HG03571 (cell line): Measurements from ENCODE around the gene OSTM1.

Source experiments
- ATAC-seq: cut with Tn5 transposase; IDR thresholded peaks from one replicate; pipeline ENCODE4 v1.9.1; 2021; ENCODE audit not compliant: unreplicated experiment

OSTM1 gene

DNA sequence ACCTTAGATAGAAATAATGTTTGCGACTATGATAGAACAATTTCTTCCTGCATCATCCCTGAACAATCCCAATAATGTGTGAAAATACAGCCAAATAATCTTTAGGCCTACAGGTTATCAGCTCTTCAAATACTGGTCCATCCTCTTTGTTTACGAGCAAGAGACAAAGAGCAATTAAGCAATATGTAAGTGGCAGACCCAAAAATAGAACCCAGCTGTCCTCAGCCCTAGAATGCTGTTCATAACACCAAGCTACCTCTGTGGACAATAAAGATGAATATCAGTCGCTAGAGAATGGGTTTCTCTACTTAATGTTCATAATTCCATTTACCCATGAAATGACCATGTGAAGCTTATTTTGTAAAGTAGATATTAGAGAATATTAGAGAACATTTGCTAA lies 28.4 kb upstream of the OSTM1 start:
- ATAC-seq, result no peak

DNA sequence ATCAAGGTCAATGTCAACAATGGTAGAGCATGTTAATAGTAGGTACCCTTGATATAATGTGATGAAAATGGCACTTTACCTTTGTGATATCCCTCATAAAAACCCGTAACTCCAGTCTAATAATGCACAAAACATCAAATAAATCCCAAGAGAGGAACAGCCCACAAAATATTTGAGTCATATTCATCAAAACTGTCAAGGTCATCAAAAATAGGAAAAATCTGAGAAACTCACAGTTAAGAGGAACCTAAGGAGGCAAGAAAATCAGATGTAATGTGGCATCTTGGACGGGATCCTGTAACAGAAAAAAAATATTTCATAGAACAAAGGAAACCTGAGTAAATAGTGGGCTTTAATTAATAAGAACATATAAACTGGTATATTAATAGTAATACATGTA lies 25.5 kb upstream of the OSTM1 start:
- ATAC-seq, result no peak

DNA sequence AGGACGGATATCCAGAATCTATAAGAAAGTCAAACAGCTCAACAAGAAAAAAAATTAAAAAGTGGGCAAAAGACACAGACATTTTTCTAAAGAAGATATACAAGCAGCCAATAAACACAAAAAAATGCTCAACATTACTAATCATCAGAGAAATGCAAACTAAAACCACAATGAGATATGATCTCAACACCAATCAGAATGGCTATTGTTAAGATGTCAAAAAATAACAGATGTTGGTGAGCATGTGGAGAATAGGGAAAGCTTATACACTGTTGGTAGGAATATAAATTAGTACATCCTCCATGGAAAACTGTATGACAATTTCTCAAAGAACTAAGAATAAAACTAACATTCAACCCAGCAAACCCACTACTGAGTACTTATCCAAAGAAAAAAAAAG lies 23.3 kb upstream of the OSTM1 start:
- ATAC-seq, result no peak

DNA sequence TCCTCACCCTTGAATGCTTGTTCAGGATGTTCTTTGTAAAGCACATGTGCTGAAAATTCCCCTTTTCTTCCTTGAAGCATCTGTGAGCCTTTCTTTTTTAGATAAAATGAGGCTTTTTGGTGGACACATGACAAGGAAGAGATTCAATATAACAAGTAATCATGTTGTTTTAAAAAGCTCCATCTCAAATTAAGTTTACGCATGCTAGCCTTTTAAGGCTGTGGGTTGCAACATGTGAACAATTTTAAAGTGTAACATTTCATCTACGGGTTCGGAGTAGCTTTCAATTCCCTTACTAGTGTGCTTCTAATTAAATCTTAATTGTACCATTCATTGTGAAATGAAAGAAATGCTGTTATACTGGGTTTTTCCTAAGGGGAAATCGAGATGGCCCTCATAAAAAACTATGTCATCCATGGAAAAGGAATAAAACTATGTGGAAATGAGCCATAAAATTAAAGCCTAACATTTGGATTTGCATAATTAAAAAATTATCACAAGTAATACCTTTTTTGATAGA lies 19.3 kb upstream of the OSTM1 start:
- no peak for ATAC-seq

DNA sequence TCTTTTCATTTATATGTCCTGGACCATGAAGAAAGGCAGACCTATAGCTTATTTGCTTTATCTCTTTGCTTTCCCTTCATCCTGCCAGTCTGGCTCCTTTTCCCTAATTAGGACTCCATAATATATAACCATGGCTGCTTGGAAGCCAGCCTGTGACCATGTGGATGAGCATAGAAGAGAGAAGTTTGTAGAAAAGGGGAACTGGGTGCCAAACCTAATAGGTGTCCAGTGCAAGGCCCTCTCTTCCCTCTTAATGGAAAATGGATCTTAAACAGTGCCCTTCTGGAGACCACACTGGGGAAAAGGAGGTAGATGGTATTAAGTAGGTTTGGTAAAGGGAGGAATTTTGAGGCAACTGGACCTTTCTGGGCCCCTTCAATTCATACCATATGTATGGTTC lies 16.7 kb upstream of the OSTM1 start:
- ATAC-seq, result no peak

DNA sequence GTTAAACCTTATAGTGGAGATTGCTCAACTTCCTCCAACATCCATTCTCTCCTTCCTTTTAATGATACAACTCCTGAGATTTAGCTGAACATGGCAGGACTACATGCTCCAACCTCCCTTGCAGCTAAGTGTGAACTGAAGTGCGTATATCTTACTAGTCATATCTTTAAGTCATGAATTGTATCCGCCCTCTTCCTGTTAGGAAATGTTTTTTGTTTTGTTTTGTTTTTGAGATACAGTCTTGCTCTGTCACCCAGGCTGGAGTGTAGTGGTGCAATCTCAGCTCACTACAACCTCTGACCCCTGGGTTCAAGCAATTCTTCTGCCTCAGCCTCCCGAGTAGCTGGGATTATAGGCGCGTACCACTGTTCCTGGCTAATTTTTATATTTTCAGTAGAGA lies 8.8 kb upstream of the OSTM1 start:
- ATAC-seq, result no peak

DNA sequence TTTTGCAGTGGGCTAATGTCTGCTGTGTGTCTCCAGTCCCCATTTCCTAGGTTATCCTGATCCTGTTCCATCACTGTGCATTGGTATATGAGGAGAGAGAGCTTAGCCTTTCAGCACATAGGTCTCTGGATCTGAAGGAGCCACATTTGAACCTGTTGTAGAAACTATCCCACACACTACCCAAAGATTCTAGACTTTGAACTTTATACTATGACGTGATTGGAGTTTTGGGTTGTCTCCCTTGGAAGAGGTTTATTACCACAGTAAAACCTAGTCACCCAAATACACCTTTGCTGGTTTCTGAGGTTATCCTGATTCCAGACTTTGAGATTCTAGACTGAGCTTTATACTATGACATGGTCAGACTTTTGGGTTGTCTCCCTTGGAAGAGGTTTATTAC lies 8.0 kb upstream of the OSTM1 start:
- ATAC-seq, result no peak

DNA sequence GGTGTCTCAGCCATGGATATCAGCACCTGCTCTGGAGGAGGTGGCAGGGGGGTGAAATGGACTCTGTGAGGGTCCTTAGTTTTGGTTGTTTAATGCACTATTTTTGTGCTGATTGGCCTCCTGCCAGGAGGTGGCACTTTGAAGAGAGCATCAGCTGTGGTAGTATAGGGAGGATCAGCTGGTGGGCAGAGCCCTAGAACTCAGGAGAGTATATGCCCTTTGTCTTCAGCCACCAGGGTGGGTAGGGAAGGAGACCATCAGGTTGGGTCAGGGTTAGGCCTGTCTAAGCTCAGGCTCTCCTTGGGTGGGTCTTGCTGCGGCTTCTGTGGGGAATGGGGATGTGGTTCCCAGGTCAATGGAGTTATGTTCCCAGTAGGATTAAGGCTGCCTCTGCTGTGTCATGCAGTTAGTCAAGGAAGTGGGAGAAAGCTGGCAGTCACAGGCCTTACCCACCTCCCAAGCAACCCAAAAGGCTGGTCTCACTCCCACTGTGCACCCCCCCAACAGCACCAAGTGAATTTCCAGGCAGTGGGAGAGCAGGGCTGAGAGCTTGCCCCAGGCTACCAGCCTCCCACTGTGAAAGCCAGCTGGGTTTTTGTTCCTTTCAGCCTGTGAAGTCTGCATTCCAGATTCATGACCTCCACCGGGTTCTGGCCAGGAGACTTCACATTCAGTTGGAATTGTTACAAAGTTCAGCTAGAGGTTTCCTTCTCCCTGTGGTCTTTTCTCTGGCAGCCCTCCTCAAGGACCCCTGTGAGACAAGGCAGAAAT lies 5.7 kb upstream of the OSTM1 start:
- no peak for ATAC-seq

DNA sequence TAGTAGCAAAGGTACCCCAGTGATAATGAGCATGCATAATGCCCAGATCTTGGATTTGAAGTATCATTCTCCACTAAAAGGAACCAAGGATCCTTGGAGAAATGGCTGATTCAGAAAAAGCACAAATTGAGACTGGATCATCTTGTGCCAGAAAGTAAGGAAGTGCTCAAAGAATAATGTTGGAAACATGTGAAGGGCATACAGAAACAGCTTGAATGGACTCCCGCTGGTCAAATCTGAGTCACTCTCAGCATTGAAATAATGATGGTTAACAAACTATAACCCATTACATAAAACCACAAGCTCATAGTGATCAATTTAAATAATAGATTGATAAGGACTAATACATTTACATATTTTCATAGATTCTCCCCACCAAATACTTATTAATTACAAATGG lies 3.6 kb upstream of the OSTM1 start:
- ATAC-seq, result no peak

DNA sequence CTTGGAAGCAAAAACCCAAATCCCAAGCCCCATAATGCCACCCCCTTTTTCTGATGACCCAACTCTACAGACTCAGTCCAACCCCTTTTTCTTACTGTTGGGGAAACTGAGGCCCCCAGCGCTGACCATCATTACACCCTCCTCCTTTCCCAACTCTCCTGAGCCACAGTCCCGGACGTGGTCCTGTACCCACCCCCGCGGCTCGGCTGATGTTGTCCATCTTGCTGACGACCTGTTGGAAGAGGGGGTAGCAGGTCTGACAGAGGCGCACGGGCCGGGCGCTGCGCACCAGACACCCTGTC lies 533 bp downstream of the OSTM1 start:
- peak; percentile 35 for ATAC-seq

DNA sequence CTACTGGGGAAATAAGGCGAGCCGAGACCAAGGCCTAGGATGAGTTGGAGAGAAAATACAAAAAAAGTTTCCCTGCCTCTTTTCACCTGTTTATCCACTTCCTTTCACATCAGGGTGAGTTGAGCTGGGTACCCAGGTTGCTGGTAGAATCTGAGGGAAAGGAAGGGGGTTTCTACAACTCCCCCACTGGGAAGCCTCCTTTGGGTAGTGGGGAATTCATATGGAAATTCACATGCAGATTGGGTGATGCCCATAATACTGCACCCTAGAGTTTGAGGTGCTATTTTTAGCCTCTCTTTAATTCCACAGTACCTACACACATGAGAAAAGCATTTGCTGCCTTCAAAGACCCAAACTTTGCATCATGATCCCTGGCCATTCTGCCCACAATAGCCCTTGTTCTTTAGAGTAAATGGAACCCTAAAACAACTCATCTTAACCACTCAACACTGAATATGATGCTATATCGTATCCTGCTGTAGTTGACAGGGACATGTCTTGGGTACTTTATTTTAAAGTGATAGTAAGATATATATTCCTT lies 2.7 kb downstream of the OSTM1 start:
- ATAC-seq, result no peak

DNA sequence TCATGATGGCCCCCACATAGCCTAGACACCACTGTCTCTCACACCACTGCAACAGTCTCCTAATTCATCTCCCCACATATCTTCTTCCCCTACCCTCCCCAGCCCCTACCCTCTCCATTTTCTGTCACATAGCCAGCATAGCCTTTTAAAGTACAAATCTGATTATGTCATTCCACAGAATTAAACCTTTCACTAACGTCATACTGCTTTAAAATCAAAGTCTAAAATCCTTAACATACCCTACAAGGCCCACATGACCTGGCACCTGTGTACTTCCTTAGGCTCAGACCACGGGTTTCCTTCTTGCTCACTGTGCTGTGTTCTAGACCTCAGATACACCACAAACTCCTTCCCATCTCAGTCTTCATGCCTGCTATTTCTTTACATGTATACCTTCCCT lies 5.9 kb downstream of the OSTM1 start:
- ATAC-seq, result no peak

DNA sequence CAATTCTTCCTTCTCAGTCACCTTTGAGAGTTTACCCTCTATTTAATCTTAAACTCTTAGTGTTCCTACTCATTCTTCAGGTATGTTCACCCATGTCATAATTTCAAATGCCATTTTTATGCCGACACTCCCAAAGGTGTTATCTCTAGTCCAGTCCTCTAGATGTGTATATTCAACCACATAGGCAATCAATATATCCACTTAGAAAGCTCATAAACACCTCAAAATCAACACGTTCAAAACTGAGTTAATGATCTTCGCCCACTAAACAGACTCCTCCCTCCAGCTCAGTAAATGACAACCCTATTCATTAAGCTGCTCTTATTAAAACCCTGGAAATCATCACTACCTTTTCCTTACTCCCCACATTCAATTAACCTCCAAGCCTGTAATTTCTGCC lies 6.4 kb downstream of the OSTM1 start:
- no peak for ATAC-seq

DNA sequence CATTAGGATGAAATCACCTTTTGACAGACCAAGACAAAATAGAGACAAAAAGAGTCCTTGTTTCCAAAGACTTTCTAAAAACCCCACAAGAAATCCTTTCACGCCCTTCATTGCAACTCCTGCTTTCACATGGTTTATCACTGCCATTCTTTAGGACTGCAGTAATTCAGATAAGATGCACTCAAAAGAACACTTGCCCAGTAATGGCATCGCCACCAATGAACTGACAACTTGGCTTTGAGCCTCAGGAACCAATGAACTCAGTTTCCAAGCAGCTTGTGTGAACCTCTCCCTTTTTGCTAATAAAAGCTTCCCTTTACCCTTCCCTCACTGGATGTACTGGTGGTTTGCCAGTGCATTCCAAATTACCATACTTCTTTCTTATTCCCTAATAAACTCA lies 21.8 kb downstream of the OSTM1 start:
- ATAC-seq, result no peak

DNA sequence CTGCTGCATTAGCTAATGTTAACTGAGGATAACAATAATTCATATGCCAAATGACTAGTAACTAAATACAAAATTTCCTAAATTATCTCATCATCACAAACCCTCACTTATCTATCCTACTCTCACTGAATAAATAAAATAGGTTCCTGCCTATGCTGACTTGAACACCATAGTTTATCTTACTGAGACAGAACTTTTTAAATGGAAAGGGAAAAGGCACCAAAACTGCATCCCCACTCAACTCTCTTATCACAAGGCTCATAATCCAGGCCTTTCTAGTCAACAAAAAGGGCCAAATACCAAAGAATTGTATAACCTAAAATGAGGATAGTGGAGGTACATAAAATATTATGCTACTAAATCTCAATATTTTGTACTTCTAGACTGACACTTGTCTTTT lies 23.1 kb downstream of the OSTM1 start:
- no peak for ATAC-seq

DNA sequence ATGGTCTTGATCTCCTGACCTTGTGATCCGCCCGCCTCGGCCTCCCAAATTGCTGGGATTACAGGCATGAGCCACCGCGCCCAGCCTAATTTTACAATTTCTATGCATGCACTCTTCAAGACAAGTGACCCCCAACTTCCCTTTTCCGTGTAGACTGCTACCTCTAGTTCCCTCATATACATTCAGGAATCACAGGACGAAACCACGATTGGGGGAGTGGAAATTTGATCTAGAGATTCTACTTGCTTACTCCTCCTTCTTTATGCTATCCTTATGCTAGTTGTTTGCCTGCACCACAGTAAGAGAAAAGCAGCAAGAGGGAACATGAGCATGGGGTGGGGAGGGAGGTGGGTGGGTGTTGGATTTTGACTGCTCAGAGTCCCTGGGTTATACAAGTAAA lies 34.9 kb downstream of the OSTM1 start:
- no peak for ATAC-seq

DNA sequence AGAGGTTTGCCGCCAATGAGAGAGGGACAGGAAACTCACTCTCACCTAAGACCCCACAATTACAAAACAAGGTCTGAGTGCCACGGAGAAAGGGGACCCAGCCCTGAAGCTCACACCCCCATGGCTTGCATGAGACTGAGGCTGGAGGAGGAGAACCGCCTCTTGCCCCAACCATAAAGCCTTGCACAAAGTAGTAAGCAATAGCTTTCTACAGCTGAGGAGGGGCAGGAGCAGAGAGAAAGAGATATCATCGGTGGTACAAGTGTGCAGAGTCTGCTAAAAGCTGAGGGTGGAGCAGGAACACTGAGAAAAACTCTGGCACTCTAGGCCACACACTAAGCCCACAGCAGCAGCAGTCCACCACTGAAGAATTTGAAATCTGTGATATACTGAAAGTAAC lies 37.7 kb downstream of the OSTM1 start:
- no peak for ATAC-seq

DNA sequence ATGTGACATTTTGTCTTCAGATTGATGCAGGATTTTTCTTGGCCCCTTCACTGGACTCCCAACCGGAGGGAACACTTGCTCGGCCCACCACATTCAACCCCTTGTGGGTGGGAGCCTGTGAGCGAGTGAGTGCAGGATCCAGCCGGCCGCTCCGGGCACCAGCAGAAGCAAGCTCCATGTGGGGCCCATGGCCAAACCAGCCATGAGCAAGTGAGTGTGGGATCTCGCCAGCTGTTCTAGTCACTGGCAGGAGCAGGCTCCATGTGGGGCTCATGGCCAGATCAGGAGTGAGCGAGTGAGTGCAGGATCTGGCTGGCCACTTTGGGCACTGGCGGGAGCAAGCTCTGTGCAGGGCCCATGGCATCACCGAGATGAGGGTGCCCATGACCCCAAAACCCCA lies 42.6 kb downstream of the OSTM1 start:
- no peak for ATAC-seq

DNA sequence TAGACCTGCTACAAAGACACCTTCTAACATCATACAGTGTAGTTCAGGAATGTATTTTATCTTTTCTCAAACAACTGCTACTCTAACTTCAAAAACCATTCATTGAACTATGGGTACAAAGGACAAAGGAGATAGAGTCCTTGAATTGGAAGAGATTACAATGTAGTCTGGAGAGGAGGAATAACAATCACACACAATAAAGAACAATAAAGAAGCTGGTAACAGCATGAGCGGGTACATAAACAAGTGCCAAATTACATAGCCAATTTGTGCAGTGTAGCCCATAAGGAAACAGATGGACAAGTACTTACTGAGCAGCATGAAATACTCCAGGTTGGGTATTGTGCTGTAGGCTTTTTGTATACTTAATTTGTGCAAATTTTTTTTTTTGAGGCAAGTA lies 44.3 kb downstream of the OSTM1 start:
- no peak for ATAC-seq

DNA sequence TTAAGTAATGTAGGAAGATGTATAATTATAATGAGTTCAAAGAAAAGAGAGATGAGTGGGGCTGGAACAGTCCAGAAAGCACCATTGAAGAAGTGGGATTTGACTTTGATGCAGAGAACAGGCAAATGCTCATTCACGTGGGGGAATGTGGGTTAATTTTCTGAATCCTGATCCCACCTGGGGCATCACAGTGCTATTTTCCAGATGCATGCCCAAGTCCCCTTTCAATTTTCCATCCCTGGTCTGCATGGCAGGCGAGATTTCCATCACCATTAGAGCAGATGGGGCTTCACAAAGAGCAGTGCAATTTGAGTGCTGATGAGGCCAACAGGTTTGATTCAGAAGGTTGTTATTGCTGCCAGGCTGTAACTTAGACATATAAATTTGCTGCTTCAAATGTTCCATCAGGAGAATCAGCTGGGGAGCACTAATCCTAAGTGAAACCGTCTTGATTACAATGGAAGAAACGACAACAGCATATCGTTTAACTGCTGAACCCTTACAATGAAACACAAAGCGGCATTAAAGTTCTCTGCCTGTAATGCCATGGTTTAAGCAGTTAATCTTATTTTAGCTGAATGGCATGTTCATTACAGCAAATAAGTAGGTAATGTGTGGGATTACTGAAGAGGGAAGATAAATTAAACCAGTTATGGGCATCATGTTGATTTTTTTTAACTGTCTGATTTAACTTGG lies 45.2 kb downstream of the OSTM1 start:
- ATAC-seq, result no peak

DNA sequence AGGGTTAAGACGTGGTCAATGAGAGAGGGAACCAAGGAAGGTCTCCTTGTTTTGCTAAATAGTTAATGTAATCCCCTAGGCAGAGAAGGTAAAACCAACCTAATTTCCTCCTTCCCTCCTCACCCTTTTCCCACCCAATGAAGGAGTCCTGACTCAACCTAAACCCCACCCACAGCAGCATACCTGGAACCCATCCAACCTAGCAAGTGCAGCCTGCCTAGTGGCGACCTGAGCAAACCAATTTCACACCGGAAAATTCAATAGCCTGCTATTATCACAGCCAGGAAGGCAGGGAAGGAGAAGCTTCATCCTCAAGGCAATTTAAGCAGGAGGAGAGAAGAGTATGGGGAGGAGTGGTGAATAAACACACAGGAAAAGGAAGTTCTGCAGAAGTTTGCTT lies 46.9 kb downstream of the OSTM1 start:
- no peak for ATAC-seq

DNA sequence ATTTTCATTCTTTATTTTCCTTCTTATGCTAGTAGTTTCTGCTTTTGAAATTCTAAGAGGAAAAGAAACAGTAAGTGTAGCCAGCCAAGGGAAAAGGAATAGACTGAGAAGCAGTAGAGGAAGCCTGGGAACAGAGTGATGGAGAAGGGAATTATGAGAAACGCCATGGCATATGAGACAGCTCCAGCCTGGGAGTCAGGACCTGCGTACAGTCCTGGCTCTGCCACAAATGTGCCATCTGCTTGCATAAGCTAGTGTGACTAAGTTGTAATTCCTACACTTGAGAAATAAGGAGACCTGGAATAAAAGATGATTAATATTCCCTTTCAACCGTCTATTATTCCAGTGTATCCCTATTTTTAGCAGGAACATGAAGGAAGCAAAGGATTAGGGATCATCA lies 47.5 kb downstream of the OSTM1 start:
- no peak for ATAC-seq
